GM12875 (cell line): ENCODE results near the gene CFAP46.

Source experiments
- H3K4me3 ChIP-seq: one replicate; pipeline ENCODE4 v1.5.1; 2011; ENCODE audit warnings: low read depth, low read length, control low read depth
- TF ChIP-seq, protein P1 (sequence below): IDR thresholded peaks from 2 replicates; pipeline ENCODE4 v1.5.1; 2011; ENCODE audit warnings: low read depth, mild to moderate bottlenecking, control low read depth, inconsistent platforms, low read length, moderate library complexity, borderline replicate concordance; ENCODE audit not compliant: insufficient read depth

Gene CFAP46

DNA sequence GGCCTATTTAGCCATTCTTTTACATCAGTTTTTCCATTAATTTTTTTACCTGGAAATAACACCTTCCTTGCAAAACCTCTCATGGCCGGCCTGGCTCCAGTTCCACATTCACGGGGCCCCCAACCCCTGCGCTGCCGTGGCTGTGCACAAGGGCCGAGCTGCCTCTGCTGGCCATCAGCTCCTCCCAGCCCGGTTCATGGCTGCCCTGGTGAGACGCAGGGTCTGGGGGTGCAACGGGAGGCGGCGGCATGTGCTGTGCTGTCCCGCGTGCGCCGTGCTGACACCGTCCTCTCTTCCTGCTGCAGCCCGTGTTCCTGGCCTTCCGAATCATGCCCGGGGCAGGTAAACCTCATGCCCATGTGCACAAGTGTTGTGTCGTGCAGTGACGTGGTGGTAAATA, 160.8 kb downstream of the CFAP46 start:
- TF ChIP-seq, protein P1, sequence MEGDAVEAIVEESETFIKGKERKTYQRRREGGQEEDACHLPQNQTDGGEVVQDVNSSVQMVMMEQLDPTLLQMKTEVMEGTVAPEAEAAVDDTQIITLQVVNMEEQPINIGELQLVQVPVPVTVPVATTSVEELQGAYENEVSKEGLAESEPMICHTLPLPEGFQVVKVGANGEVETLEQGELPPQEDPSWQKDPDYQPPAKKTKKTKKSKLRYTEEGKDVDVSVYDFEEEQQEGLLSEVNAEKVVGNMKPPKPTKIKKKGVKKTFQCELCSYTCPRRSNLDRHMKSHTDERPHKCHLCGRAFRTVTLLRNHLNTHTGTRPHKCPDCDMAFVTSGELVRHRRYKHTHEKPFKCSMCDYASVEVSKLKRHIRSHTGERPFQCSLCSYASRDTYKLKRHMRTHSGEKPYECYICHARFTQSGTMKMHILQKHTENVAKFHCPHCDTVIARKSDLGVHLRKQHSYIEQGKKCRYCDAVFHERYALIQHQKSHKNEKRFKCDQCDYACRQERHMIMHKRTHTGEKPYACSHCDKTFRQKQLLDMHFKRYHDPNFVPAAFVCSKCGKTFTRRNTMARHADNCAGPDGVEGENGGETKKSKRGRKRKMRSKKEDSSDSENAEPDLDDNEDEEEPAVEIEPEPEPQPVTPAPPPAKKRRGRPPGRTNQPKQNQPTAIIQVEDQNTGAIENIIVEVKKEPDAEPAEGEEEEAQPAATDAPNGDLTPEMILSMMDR, result no peak
- H3K4me3 ChIP-seq, result no peak overlapping the region

DNA sequence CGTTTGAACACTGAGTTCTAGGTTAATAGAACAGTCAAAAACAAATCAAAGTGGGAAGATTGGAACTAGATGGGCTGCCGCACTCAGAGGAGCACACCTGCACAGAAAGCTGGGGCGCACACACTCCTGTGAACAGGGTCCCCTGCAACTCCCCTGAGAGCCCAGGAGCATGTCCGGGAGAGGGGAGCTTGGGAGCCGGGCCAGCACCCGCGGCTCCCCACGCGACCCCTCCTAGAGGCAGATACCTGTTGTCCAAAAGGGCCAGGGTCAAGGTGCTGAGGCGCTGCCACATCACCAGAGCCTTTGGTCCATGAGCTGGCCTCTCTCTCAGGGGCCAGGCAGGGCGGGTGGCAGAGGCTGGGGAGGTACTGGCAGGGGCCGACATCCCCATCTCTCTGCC, 162.0 kb downstream of the CFAP46 start:
- no peak overlapping the region for H3K4me3 ChIP-seq
- TF ChIP-seq, protein P1, result no peak

DNA sequence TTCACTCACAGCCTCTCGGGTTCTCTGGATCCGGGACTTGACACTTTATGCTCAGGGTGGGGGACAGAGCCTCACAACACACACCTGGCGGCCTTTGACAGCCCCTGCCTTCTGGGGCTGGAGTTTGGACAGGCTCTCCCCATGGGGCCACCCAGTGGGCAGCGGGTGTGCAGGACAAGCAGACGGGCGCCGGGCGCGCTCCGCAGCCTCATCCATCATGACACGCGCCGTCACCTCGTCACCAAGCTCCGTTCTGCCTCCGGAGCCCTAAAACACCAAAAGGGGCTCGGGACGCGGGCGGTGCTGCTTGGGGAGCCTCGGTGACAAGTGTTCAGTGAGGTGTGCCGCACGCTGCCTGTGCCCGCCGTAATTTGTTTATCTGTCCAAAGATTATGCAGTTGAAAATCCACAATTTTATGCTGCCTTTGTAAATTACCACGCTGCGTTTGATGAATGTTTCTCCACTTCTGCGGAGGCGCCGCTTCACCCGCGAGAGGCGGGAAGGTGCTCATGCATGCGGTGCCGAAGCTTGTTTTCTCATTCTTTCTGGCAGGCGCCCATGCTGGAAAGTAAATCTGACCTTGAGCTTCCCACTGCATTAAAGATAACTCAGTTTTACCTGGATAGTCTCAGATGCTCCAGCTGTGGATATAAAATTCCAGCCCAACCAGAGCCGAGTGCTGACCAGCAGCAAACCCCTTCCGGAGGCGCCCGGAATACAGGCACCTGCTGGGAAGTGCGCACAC, 162.6 kb downstream of the CFAP46 start:
- TF ChIP-seq, protein P1, result no peak
- H3K4me3 ChIP-seq, result no peak overlapping the region

DNA sequence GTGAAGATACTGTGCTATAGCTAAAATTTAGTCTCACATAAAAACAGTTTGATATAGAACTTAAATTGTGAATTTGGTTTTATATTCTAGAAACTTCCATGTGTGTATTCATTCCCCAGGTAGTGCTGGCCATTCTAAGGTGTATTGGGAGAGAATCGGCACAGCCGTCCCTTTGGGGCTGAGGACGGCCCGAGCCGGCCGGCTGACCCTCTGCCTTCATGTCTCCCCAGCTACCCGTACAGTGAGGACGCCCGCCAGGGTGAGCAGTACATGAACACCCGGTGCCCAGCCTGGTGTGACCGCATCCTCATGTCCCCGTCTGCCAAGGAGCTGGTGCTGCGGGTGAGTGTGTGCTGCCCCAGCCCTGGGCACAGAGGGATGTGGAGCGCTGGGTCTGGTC, 164.9 kb downstream of the CFAP46 start:
- H3K4me3 ChIP-seq, result no peak overlapping the region
- TF ChIP-seq, protein P1, result no peak

DNA sequence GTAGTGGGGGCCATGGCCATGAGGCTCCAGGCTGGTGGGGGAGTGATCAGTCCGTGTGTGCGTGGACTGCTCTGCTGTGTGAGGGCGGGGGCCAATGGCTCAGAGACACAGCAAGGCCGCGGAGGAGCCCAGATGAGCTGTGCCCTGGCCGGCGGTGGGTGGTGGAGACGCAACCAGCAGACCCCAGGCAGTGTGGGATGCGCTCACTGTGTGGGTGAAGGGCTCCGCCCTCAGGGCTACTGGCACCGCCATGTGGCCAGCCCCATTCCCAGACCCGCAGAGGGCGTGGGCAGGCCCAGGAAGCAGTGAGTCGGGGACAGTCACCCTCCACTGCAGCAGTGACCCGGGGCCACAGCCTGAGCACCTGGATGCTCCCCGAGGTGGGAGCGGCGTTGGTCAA, 165.5 kb downstream of the CFAP46 start:
- H3K4me3 ChIP-seq, result no peak overlapping the region
- TF ChIP-seq, protein P1, result no peak

DNA sequence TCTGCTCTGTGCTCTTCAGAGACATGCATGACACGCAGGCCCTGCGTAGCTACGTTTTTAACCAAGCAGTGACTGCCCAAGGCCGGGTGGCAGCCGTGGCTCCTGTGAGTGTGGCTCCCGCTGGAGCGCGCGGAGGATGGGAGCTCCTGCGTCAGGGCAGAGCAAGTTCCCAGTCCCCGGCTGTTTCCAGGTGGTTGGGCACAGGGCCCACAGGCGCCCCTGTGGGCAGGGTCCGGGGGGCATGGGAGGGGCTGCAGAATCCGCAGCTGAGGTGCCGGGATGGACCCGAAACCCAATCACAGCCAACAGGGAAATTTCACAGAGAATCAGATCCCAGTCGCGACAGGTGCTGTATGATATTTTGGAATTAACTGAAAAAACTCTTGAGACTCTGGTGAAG, 166.2 kb downstream of the CFAP46 start:
- TF ChIP-seq, protein P1, result no peak
- no peak overlapping the region for H3K4me3 ChIP-seq

DNA sequence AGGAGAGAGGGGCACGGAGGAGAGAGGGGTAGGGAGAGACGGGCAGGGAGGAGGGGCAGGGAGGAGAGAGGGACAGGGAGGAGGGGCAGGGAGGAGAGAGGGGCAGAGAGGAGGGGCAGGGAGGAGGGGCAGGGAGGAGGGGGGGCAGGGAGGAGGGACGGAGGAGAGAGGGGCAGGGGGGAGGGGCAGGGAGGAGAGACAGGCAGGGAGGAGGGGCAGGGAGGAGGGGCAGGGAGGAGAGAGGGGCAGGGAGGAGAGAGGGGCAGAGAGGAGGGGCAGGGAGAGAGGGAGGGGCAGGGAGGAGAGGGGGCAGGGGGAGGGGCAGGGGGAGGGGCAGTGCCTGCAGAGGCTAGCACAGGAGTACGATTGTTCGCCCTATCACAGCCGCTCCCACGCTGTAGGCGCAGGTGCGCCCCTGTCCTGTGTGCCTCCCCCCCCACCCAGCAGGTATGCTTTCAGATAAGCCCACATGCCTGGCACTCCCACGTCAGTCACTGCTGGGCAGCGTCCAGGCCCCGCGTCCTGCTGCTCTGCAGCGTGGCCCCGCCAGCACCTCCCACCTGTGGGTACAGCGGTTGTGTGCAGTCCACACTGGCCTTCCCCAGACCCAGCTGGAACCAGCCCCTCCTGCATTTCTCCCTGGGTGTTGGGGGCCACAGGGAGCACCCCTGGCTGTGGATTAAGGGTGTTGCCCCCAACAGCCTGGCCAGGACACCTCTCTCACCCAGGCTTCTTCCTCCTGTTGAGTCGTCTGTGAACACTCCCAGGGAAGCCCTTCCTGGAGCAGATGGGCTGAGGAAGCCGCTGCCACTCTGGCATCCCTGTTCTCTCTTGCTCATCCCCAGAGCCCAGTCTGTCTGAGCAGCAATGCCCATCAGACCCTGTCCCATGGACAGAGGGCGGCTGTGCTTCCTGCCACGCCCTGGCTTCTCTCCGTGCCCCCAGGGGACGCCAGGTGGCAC, 167.2 kb downstream of the CFAP46 start:
- TF ChIP-seq, protein P1, result no peak

More for the DNA sequence above, 167.2 kb downstream of the CFAP46 start:
- no peak overlapping the region for H3K4me3 ChIP-seq
